Left ventricle myocardium inferior (tissue), 1 donor: Measurements from ENCODE around the gene IL1RL1. TPM values are rescaled to one million over a fixed set of nuclear protein-coding genes. Genes with fewer than 3 reads are reported as not detected.

Experiments
- DNase-seq: peaks from one replicate; pipeline ENCODE4 v3.0.0-alpha.2; 2020
- H3K27ac ChIP-seq: fragments of 200-600 bp; replicated peaks from 2 replicates; pipeline ENCODE4 v1.8.0; 2021
- H3K27me3 ChIP-seq: fragments of 200-600 bp; 2 replicates; pipeline ENCODE4 v1.8.0; 2021; ENCODE audit warnings: low read depth
- H3K36me3 ChIP-seq: fragments of 200-600 bp; 2 replicates; pipeline ENCODE4 v1.8.0; 2021
- H3K4me1 ChIP-seq: fragments of 200-600 bp; 2 replicates; pipeline ENCODE4 v1.8.0; 2021
- H3K4me3 ChIP-seq: fragments of 200-600 bp; 2 replicates; pipeline ENCODE4 v1.8.0; 2021; ENCODE audit warnings: mild to moderate bottlenecking, moderate library complexity
- H3K9me3 ChIP-seq: fragments of 200-600 bp; replicated peaks from 2 replicates; pipeline ENCODE4 v1.8.0; 2021
- CTCF ChIP-seq: fragments of 200-600 bp; IDR thresholded peaks from 2 replicates; pipeline ENCODE4 v1.8.0; 2021; ENCODE audit warnings: antibody characterized with exemption, mild to moderate bottlenecking, borderline replicate concordance
- intact Hi-C: fragments of 100-400 bp; cut with micrococcal nuclease; formaldehyde crosslinking; loops from one replicate; pipeline ENCODE4 v1.11.0; 2022
- total RNA-seq: library from RNA; stranded (reverse); fragmentation: NEBNext Ultra II Directional; extraction: Animal tissue kit (Norgen Biotek cat#: 25700); gene quantifications from one replicate; pipeline ENCODE4 v1.2.1, GENCODE V29; 2021
- donor health status: DM: no; HTN: yes; CAD: no; lungs with severe emphysema.

The IL1RL1 gene
- total RNA-seq, 1 donor from 2014 or later = 1.1 TPM

- no peaks in the 10 kb centered on the region for H3K36me3 ChIP-seq
- H3K4me3 ChIP-seq = peak overlapping the region; percentile 50
- intact Hi-C loops = no loop called here
- H3K4me1 ChIP-seq = peaks cover 21% of the 10 kb centered on the region
- TF ChIP-seq CTCF = no peak
- peak overlapping the region; percentile 75 for H3K27ac ChIP-seq
- no peak for DNase-seq
- H3K9me3 ChIP-seq = no peaks in the 10 kb centered on the region
- H3K27me3 ChIP-seq = peaks cover 4% of the 10 kb centered on the region
Measured at GRCh38 chr2:102336502-102336945, 25.2 kb downstream of the IL1RL1 start.

- intact Hi-C loops = no loop called here
- H3K4me3 ChIP-seq = peak overlapping the region; percentile 50
- no peak for TF ChIP-seq CTCF
- H3K27me3 ChIP-seq = peaks cover 4% of the 10 kb centered on the region
- H3K36me3 ChIP-seq = no peaks in the 10 kb centered on the region
- no peaks in the 10 kb centered on the region for H3K9me3 ChIP-seq
- DNase-seq = no peak
- H3K4me1 ChIP-seq = peaks cover 21% of the 10 kb centered on the region
- peak overlapping the region; percentile 75 for H3K27ac ChIP-seq
Measured at GRCh38 chr2:102337012-102337411, 25.6 kb downstream of the IL1RL1 start.

GRCh38 chr2:102337481-102338386 is 26.4 kb downstream of the IL1RL1 start:
- Histone ChIP-seq H3K27me3 (no peaks in the 10 kb centered on the region), H3K4me1 (peaks cover 21% of the 10 kb centered on the region), H3K4me3 (no peak overlapping the region), H3K9me3 (no peaks in the 10 kb centered on the region), H3K36me3 (no peaks in the 10 kb centered on the region), H3K27ac (peak overlapping the region; percentile 75)
- no peak for TF ChIP-seq CTCF
- no peak for DNase-seq
- intact Hi-C loops = no loop called here

- Histone ChIP-seq H3K4me3 (no peak overlapping the region), H3K36me3 (no peaks in the 10 kb centered on the region), H3K27ac (no peak overlapping the region), H3K9me3 (no peaks in the 10 kb centered on the region), H3K27me3 (peaks cover 9% of the 10 kb centered on the region), H3K4me1 (peaks cover 14% of the 10 kb centered on the region)
- no peak for TF ChIP-seq CTCF
- intact Hi-C loops = loop anchor here (10.0 kb wide), 1 partner anchor 86 kb away; no protein-coding TSS in a partner anchor
- DNase-seq = no peak
Measured at GRCh38 chr2:102340778-102341177, 29.4 kb downstream of the IL1RL1 start.

- peaks cover 10% of the 10 kb centered on the region for H3K27me3 ChIP-seq
- no peaks in the 10 kb centered on the region for H3K4me1 ChIP-seq
- no peaks in the 10 kb centered on the region for H3K9me3 ChIP-seq
- TF ChIP-seq CTCF = peak; percentile 25
- no peak for DNase-seq
- no peak overlapping the region for H3K4me3 ChIP-seq
- H3K27ac ChIP-seq = no peak overlapping the region
- no peaks in the 10 kb centered on the region for H3K36me3 ChIP-seq
- intact Hi-C loops = loop anchor here (10.0 kb wide), 1 partner anchor 88 kb away; no protein-coding TSS in a partner anchor
Measured at GRCh38 chr2:102342888-102343287, 31.5 kb downstream of the IL1RL1 start.
